OCI-LY7 (cell line): Measurements from ENCODE around the gene DKK3.

ENCODE experiments used
- EZH2phosphoT487 ChIP-seq: fragments of 200-600 bp; sonication (generic); IDR thresholded peaks from 2 replicates; pipeline ENCODE4 v1.6.1; 2018; ENCODE audit warnings: low read depth, borderline replicate concordance, mild to moderate bottlenecking, mixed run types, antibody characterized with exemption, low read length, moderate library complexity, mixed read lengths
- TF ChIP-seq, protein P1 (sequence below): fragments of 200-600 bp; sonication (generic); conservative IDR thresholded peaks from 2 replicates; pipeline ENCODE4 v1.5.1; 2014; ENCODE audit warnings: mild to moderate bottlenecking, antibody characterized with exemption, low read length, moderate library complexity, mixed read lengths

GRCh38 chr11:11985954-11986949 is 22.2 kb downstream of the DKK3 start:
- TF ChIP-seq, protein P1, sequence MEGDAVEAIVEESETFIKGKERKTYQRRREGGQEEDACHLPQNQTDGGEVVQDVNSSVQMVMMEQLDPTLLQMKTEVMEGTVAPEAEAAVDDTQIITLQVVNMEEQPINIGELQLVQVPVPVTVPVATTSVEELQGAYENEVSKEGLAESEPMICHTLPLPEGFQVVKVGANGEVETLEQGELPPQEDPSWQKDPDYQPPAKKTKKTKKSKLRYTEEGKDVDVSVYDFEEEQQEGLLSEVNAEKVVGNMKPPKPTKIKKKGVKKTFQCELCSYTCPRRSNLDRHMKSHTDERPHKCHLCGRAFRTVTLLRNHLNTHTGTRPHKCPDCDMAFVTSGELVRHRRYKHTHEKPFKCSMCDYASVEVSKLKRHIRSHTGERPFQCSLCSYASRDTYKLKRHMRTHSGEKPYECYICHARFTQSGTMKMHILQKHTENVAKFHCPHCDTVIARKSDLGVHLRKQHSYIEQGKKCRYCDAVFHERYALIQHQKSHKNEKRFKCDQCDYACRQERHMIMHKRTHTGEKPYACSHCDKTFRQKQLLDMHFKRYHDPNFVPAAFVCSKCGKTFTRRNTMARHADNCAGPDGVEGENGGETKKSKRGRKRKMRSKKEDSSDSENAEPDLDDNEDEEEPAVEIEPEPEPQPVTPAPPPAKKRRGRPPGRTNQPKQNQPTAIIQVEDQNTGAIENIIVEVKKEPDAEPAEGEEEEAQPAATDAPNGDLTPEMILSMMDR = no peak
- TF ChIP-seq EZH2phosphoT487 = no peak
